HG02885 (cell line): ENCODE results near the gene HSPH1.

ENCODE experiments used
- ATAC-seq: cut with Tn5 transposase; IDR thresholded peaks from one replicate; pipeline ENCODE4 v1.9.1; 2021; ENCODE audit warnings: mild to moderate bottlenecking; ENCODE audit not compliant: unreplicated experiment, poor library complexity

The HSPH1 gene

DNA sequence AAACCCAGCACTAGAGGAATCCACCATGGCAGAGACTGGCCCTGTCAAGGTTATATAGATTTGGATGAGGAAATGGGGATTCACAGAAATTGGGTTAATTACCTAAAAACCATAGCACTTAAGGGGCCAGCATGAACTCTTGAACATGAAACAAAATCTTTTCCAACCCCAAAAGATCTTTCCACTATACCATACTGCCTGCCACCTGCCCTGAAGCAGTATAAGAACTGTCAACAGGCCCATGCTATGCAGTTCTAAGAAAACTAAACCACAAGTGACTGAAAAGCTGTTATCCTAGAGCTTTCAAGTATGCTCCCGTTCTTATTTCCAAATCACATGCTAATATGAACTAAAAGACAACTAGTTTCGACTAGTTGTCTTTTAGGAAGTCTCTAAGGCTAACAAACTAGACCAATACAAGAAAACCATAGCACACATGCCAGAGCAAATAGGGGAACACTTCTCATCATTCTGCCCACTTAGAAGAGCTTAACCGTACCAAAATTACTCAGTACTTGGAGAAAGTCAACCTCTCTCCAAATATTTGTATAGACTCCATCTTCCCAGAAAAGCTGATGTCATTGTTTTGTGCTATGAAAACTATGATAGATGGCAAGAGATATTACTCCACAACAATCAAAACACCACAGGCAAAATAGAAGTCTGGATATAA, 27.5 kb downstream of the HSPH1 start:
- ATAC-seq: no peak

DNA sequence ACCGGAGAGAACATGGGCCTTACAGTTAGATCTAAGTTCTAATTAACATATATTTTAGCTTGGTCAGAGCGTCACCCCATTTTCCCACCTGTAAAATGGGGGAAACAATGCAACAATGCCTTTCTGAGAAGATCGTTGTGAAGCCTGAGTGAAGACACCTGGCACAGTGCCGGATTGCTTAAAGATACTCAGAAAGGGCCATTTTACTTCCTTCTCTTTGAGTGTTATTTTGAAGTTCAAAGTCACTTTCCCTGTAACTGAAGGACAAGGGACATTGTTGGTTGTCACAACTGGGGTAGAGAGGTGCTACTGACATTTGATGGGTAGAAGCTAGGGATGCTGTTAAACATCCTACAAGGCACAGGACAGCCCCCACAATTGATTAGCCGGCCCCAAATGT, 28.1 kb downstream of the HSPH1 start:
- ATAC-seq: no peak

DNA sequence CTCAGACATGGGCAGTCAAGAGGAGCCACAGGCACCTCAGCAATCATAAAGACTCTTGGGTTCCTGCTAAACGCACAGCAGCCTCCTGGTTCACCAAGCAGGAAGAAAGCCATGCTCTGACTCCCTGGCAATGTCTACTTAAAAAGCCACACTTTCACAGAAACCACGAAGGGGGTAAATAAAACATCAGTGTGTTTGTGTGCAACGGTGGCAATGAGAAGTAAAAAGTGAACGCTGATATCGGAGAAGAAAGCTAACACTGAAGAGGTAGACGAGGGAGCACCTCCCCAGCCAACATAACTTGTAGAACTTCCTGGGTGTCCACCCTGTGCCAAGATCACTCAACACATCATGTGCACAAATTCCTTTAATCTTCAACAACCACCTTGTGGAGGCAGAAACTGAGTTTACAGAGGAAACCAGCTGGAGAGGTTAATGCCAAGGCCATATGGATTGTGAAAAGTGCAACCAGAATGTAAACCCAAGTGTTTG, 30.2 kb downstream of the HSPH1 start:
- no peak for ATAC-seq

DNA sequence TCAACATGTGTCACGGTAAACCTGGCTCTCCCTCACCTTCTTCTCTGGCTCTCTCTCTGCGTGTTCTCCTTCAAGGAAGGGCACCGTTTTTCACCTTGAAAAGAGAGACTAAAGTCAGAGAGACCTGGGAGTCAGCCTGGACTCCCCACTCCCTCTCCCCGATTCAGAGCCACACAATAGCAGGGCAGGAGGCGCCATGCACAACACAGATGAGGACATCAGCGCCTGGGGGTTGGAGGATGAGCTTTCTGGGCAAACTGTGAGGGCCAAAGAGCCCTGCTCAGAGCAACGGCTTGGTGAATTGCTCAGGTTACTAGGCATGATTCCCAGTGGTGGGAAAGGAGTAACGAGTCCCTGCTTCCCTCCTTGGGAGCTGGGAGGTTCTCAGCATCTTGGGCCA, 32.3 kb downstream of the HSPH1 start:
- no peak for ATAC-seq

DNA sequence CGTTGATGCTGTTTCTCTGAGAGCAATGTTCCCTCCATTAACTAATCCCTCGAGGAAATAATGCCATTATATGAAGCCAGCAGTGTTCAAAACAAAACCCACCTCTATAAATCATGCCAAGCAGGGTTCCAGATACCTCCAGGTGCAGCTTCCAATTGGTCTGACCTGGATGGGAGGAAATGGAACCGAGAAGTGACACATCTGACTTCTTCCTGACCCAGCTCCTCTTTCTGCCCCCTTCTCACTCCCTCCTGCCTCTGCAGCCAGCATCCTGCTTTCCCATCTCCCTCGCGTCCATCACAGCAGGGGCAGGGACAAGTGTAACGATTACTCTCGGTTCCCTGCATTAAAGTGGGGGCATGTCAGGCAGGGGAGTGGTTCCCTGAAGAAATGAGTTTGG, 37.5 kb downstream of the HSPH1 start:
- no peak for ATAC-seq

DNA sequence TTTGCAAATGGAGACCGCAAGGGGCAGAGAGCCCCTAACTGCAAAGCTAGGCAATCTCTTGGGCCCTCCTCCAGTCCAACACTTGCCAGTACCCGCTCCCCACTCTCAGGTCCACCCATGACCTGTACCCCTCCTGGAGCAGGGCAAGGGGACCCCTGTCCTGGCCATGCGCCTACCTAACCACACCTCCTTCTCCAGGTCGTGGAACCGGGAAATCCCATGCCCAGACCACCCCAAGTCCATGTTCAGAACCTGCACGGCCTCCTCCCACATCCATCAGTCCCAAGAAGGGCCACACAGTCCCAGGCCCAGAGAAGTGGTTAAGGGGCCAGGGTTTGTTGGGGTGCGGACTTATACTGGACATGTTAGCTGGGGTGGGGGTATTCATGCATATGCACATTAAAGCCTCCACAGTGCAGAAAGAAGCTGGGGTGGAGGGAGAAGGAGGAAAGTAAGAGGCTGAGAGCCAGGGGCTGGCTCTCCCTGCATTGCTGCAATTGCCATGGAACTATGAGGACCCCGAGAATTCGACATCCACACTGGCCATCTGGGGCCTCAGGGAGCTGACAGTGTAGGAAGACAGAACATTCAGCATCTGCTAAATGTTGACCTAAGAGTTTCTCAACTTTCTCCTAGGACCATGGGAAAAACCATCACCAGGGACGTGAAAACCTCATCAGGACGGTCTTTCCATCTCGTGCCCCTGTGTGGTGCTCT, 39.0 kb downstream of the HSPH1 start:
- ATAC-seq: no peak

DNA sequence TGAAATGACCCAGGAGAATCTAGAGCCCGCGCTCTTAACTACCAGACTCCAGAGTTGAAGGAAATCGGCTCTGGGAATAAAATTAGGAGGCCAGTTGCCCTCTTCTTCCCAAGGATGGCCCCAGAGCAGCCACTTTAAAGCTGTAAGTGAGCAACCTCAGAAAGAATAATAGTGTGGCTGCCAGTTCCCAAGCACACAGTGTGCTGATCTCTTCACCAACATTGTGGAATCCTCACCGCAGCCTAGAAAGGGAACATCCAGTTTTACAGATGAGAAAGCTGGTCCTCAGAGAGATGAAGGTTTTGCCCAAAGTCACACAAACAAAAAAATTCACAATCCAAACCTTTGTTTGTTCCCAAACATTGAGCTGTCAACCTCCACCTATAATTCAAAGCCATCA, 39.6 kb downstream of the HSPH1 start:
- no peak for ATAC-seq

DNA sequence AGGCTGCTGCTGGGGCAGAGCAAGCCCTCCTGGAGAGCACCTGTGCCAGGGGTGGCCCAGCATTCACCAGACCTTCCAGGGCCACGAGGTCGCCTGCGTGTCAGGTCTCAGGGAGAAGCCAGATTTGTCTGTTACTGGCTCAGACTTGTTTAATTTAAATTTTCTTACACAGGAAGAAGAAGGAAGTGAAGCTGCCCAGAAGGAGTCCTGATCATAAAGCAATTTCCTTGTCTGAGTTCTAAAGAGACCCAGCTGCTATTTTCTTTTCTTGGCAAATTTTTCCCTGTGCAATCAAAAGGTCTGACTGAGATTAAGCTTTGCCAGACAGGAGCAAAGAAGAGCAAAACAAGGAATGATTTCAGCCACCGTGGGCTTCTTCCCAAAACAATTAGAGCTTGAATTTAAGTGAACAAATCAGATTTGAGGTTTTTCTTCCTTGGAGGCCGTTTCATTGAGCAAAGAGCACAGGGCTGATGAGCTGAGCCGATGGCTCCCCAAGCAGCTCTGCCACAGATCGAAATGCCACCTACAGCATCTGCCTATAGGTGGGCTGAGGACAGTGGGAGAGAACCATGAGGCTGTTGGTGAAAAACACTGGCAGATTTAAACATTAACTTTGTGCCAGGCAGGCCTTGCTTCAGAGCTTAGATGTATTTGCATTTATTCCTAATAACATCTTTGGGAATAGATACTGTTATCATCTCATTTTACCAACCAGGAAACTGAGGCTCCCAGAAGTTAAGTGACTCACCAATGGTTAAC, 40.1 kb downstream of the HSPH1 start:
- ATAC-seq: no peak

DNA sequence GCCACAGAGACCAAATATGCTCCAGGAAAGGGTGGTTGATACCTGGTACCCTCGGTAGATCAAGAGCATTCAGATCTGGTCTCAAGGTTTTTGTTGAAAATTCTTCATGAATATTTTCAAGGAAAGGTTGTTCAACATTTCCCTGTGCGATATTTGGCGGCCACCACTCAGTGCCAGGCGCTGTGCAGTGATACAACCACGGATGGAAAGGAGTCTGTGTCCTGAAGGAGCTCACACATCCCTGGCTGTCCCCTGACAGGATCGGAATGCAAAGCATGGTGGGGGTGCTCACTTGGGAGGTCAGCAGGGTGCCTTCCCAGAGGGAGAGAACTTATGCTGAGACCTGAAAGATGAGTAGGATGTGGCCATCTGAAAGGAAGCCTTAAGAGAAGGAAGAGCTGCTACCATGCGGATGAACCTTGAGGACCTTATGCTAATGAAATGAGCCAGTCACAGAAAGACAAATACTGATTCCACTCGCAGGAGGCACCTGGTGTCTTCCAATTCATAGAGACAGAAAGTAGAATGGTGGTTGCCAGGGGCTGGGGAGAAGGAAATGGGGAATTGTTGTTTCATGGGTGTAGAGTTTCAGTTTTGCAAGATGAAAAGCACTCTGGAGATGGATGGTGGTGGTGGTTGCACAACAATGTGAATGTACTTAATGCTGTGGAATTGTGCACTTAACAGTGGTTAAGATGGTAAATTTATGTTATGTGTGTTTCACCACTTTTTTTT, 41.6 kb downstream of the HSPH1 start:
- no peak for ATAC-seq

DNA sequence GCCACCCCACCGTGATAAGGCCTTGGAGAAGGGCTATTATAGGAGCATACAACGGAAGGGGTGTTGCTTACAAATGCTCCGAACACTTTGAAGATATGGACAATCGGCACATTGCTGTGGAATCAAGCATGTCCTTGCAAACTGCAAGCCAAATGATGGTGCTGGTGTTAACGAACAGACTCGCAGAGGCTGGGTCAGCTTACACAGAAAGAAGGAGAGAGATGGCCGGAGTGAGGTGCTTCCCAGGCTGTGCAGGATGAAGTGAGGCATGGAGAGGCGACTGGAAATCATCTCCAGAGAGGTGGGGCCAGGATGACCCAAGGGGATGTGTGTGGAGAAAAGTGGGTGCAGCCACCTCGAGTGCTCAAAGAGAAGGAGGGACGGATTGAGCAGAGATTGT, 42.2 kb downstream of the HSPH1 start:
- ATAC-seq: no peak

DNA sequence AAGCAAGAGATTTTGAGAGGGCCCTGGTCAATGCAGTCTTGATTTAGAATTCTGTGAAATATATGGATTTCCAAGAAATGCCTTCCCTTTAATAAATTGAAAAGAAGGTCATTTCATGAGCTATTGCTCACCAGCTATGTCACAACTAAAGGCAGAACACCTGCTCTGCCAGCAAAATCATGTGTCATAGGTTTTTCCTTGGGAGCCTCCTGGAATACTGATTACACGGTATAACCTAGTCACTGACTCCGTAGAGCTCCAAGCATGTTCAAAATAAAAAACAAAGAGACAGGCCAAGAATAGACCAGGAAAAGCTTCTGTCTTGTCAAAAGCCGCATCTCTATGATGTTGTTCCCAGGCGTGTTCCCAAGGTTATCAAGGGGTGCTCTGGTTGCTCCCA, 45.5 kb downstream of the HSPH1 start:
- no peak for ATAC-seq

DNA sequence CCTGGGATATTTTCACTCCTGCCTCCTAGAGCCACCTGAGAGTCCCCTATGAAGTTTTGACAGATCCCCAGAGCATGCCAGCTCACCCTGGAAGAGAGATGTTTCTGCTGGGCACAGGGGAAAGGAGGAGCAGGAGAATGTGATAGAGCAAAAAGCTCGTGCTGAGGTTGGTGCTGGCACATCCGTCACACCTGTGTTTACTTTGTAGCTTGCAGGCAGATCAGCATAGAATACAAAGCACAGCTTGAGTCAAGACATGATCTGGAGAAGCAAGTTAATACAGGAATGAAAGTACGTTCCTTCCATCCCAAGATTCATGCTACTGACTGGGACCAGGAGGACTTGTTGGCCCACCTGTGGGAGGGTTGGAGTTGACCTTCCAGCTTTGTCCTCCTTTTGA, 46.1 kb downstream of the HSPH1 start:
- no peak for ATAC-seq

DNA sequence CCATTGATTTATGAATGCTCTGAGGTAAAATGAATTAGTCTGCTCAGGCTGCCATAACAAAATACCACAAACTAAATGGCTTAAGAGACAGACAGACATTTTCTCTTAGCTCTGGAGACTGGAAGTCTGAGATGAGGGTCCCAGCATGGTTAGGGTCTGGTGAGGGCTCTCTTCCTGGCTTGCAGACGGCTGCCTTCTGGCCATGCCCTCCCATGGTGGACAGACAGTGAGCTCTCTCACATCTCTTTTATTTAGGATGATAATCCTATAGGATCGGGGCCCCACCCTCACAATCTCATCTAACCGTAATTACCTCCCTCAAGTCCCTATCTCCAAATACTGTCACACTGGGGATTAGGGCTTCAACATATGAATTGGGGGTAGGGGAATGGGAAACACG, 47.1 kb downstream of the HSPH1 start:
- ATAC-seq: no peak

DNA sequence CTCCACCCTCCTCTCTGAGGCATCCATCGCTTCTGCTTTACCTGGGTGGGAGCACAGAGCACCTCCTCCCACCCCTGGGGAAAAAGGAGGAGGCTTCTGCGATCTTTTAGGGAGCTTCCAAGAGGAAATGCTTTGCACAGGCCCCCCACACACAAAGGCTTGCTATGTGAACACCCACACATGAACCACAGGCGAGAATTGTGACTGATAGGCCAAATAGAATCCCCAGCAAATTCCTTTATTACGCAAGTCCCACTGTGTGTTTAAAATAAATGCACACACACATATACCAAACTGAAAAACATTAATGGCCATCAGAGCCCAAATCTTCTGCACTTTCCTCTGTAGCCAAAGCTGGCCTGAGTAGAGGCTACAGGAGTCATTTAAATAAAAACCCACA, 50.6 kb downstream of the HSPH1 start:
- no peak for ATAC-seq

DNA sequence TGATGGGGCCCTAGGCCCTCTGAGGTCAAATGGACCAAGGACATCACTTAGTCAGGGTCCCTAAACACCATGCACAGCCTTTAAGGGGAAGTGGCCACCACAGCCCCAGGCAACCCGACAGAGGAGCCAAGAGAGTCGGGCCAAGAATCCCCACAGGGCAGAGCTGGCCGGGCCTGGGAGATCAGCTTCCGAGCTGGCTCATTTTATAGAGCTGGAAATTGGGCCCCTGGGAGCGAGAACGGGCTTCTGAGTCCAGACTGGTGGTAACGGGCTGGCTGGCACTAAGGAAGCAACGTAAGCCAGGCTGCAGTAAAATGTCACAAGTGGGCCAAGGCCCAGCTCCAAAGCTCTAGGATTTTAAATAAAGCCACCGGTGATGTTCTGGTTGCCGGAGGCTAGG, 51.1 kb downstream of the HSPH1 start:
- no peak for ATAC-seq

DNA sequence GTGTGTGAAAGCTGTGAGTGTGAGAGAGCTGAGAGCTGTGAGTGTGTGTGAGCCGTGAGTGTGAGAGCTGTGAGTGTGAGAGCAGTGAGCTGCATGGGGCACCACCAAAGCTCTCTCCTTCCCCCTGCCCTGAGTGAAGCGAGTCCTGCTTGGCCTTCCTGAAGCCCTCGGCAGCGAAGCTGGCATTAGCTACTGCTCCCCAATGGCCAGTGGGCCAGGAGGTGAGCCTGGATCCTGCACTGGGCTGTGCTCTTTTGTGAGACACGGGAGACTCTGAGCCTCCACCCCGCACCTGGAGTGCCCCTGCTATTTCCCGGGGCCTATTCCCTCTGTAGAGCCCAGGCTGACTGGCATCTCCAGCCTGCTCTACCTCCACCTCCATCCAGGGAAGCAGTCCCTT, 51.5 kb downstream of the HSPH1 start:
- ATAC-seq: no peak

DNA sequence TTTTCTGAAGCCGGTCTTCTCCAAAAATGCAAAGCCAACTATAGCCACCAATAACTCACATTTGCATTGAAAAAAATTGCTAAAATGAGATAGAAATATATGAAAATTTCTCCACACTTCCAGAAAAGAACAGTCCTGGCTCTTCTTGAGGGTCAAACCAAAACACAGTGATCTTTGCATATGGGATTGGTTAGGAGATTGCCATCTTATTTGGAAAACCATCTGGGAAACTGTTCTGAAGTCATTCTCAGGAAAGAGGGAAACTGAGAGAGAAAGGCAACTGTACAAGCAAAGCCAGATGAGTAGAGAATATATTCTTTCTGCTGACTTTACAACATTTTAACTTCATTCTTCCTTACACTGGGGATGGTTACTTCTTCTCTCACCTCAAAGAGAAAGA, 54.6 kb downstream of the HSPH1 start:
- ATAC-seq: no peak

DNA sequence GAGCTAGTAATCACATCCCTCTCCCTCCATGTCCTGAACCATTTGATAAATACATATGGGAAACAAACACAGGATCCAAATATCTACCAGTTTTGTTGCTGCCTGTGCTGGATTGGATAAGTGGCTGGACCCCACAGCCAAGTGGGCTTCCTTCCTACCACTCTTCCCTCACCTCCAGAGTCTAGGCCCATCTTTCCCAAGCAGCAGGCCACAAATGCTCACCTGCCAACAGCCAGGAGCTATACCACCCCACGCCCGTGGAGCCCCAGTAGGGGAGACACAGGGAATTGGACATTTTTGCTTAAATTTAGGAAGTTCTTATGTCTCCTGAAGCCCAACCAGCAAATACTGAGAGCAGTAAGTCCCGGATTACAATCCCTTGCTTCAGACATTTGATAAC, 55.8 kb downstream of the HSPH1 start:
- no peak for ATAC-seq

DNA sequence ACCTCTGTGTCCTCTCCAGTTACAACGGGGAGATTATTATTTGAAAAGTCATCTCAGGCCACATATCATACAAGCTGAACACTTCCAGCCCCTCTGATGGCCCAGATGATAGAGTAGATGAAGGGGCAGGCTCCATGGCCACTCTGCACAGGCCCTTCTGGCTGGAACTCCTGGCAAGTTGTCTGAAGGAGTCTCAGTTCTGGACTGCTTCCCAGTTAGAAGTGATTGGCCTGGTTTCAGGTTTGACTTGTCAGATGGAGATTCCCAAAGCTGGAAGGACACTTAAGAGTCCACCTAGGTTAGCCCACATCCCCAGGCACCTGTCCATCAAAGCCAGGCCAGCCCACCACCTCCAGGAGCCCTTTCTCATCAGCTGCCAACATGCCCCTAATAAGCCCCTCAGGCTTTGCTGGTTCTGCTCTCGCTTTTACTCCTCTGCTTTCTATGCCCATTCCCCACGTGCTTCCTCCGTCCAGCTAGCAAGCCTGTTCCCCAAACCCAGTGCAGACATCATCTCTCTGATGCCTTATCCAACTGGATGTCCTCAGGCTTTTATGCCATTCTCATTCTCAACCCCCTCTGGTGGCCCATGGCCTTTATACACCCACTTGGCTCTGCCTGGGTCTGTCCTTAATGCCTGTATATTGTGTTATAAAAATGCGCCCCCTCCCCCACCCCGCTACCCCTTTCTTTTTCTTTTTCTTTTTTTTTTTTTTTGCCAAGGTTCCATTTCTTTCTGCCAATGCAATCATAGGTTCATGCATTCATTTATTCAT, 56.5 kb downstream of the HSPH1 start:
- no peak for ATAC-seq

DNA sequence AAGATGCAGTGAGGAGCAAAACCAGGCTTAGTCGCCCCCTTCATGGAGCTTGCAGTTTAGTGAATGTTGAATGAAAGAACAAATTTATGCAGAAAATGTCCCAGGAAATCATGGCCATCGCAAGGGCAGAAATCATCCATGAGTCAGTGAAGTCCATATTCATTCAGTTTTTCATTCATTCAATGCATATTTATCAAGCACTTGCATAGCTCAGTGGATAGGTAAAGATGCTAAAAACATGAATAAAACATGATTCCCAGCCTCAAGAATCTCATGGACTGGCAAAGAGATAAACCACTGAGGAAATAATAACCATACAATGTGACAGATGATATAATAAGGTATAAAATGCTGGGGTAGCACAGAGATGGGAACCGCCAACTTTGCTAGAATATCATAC, 58.8 kb downstream of the HSPH1 start:
- ATAC-seq: no peak
